Measurements from ENCODE around the gene FUT8. TPM values are rescaled to one million over a fixed set of nuclear protein-coding genes. Genes with fewer than 3 reads are reported as not detected.
"Not testable (repeated sequence)": the region's sequence is repeated elsewhere in the genome, so short reads cannot be mapped to it uniquely, and the experiment has no call there.

FUT8 gene
- total RNA-seq, 1 experiment from 2014 or later: 11.8 TPM

DNA sequence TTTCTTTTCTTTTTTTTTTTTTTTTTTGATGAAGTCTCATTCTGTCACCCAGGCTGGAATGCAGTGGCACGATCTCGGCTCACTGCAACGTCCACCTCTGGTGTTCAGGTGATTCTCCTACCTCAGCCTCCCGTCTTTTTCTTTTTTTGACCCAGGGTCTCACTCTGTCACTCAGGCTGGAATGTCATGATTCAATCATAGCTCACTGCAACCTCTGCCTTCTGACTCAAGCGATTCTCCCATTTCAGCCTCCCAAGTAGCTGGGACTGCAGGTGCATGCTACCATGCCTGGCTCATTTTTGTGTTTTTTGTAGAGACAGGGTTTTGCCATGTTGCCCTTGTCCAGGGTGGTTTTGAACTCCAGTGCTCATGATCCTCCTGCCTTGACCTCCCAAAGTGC is 12.0 kb downstream of the FUT8 start:
- no TSS peak for BruUV-seq (replicated peaks)
- TF ChIP-seq, protein P1, sequence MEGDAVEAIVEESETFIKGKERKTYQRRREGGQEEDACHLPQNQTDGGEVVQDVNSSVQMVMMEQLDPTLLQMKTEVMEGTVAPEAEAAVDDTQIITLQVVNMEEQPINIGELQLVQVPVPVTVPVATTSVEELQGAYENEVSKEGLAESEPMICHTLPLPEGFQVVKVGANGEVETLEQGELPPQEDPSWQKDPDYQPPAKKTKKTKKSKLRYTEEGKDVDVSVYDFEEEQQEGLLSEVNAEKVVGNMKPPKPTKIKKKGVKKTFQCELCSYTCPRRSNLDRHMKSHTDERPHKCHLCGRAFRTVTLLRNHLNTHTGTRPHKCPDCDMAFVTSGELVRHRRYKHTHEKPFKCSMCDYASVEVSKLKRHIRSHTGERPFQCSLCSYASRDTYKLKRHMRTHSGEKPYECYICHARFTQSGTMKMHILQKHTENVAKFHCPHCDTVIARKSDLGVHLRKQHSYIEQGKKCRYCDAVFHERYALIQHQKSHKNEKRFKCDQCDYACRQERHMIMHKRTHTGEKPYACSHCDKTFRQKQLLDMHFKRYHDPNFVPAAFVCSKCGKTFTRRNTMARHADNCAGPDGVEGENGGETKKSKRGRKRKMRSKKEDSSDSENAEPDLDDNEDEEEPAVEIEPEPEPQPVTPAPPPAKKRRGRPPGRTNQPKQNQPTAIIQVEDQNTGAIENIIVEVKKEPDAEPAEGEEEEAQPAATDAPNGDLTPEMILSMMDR (IDR thresholded peaks at IDR 0.05; ENCODE audit: unreplicated experiment): no peak
- POLR2A ChIA-PET: interaction anchor here (0.6 kb wide), 1 partner anchor 224 kb away, joined by 3 read pairs; no protein-coding TSS in a partner anchor
- H3K36me3 Mint-ChIP-seq (ENCODE audit: insufficient read depth, unreplicated experiment): no peaks in the 10 kb centered on the region
- intact Hi-C loops (cut with micrococcal nuclease): no loop called here
- CTCF ChIA-PET: interaction anchor here (0.6 to 1.8 kb wide), 4 partner anchors 10 to 400 kb away, joined by 4 to 7 read pairs (median 4); no protein-coding TSS in a partner anchor
- no peak overlapping the region for H3K4me3 Mint-ChIP-seq (ENCODE audit: unreplicated experiment)
- no peak overlapping the region for H3K27ac Mint-ChIP-seq (ENCODE audit: low read depth, unreplicated experiment)
- H3K27me3 Mint-ChIP-seq (ENCODE audit: insufficient read depth, unreplicated experiment): no peaks in the 10 kb centered on the region
- H3K4me1 Mint-ChIP-seq (ENCODE audit: insufficient read depth, unreplicated experiment): peaks cover 18% of the 10 kb centered on the region
- no peak for DNase-seq (ENCODE audit: unreplicated experiment)
- H3K9me3 Mint-ChIP-seq (ENCODE audit: unreplicated experiment): no peaks in the 10 kb centered on the region

DNA sequence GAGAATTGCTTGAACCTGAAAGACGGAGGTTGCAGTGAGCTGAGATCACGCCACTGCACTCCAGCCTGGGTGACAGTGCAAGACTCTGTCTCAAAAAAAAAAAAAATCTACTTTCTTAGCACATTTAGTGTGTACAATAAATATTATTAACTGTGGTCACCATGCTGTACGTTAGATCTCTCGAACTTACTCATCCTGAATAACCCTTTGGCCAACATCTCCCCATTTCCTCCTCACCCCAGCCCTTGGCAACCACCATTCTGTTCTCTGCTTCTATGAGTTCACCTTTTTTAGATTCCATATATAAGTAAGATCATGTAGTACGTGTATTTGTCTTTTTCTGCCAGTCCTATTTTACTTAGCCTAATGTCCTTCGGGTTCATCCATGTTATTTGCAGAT is 13.4 kb downstream of the FUT8 start:
- no TSS peak for BruUV-seq (replicated peaks)
- H3K4me3 Mint-ChIP-seq (ENCODE audit: unreplicated experiment): no peak overlapping the region
- no peaks in the 10 kb centered on the region for H3K9me3 Mint-ChIP-seq (ENCODE audit: unreplicated experiment)
- ChIA-PET CTCF (interaction anchor here (1.8 kb wide), 1 partner anchor 399 kb away, joined by 7 read pairs; no protein-coding TSS in a partner anchor), POLR2A (no interaction called here)
- intact Hi-C loops (cut with micrococcal nuclease): no loop called here
- H3K27ac Mint-ChIP-seq (ENCODE audit: low read depth, unreplicated experiment): no peak overlapping the region
- H3K4me1 Mint-ChIP-seq (ENCODE audit: insufficient read depth, unreplicated experiment): peaks cover 18% of the 10 kb centered on the region
- H3K27me3 Mint-ChIP-seq (ENCODE audit: insufficient read depth, unreplicated experiment): no peaks in the 10 kb centered on the region
- H3K36me3 Mint-ChIP-seq (ENCODE audit: insufficient read depth, unreplicated experiment): no peaks in the 10 kb centered on the region
- TF ChIP-seq, protein P1 (IDR thresholded peaks at IDR 0.05; ENCODE audit: unreplicated experiment): no peak
- no peak for DNase-seq (ENCODE audit: unreplicated experiment)

DNA sequence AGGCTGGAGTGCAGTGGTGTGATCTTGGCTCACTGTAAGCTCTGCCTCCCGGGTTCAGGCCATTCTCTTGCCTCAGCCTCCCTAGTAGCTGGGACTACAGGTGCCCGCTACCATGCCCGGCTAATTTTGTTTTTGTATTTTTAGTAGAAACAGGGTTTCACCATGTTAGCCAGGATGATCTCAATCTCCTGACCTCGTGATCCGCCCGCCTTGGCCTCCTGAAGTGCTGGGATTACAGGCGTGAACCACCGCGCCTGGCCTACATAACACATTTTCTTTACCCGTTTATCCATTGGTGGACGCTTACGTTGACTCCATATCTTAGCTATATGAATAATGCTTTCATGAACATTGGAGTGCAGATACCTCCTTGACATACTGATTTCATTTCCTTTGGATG is 14.4 kb downstream of the FUT8 start:
- peaks cover 11% of the 10 kb centered on the region for H3K4me1 Mint-ChIP-seq (ENCODE audit: insufficient read depth, unreplicated experiment)
- BruUV-seq (replicated peaks); H3K36me3 Mint-ChIP-seq (ENCODE audit: insufficient read depth, unreplicated experiment); H3K27ac Mint-ChIP-seq (ENCODE audit: low read depth, unreplicated experiment); POLR2A ChIA-PET; H3K27me3 Mint-ChIP-seq (ENCODE audit: insufficient read depth, unreplicated experiment); DNase-seq (ENCODE audit: unreplicated experiment); H3K9me3 Mint-ChIP-seq (ENCODE audit: unreplicated experiment); intact Hi-C loops (cut with micrococcal nuclease); H3K4me3 Mint-ChIP-seq (ENCODE audit: unreplicated experiment): not testable (repeated sequence)
- CTCF ChIA-PET: interaction anchor here (1.1 to 4.2 kb wide), 2 partner anchors 12 to 15 kb away, joined by 3 to 24 read pairs; no protein-coding TSS in a partner anchor

DNA sequence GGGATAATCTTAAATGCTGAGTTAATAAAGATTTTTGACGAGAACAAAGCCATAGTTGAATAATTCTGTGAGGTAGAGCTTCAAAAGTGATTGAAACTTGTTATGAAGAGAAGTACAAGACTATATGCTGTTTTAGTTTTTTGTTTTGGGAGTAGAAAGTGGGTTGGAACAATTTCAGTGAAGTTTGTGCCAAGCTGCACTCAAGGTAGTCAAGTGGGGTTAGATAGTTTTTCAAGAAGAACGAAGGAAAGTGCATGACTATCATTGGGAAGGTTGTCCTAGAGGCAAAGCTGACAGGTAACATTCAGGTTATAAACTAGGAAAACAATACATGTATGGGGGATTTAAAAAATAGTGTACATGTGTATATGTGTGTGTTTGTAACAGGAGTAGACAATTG is 16.2 kb downstream of the FUT8 start:
- CTCF ChIA-PET: interaction anchor here (0.5 to 4.2 kb wide), 4 partner anchors 13 to 396 kb away, joined by 3 to 24 read pairs (median 5); no protein-coding TSS in a partner anchor
- Mint-ChIP-seq H3K9me3 (ENCODE audit: unreplicated experiment) (no peaks in the 10 kb centered on the region), H3K27ac (ENCODE audit: low read depth, unreplicated experiment) (no peak overlapping the region), H3K4me1 (ENCODE audit: insufficient read depth, unreplicated experiment) (peaks cover 27% of the 10 kb centered on the region), H3K4me3 (ENCODE audit: unreplicated experiment) (no peak overlapping the region), H3K27me3 (ENCODE audit: insufficient read depth, unreplicated experiment) (no peaks in the 10 kb centered on the region), H3K36me3 (ENCODE audit: insufficient read depth, unreplicated experiment) (no peaks in the 10 kb centered on the region)
- intact Hi-C loops (cut with micrococcal nuclease): no loop called here
- BruUV-seq (replicated peaks): no TSS peak
- DNase-seq (ENCODE audit: unreplicated experiment): no peak
- POLR2A ChIA-PET: interaction anchor here (0.6 kb wide), 1 partner anchor 76 kb away, joined by 4 read pairs; no protein-coding TSS in a partner anchor
- TF ChIP-seq, protein P1 (IDR thresholded peaks at IDR 0.05; ENCODE audit: unreplicated experiment): no peak

All from MCF 10A (cell line).